ENCODE measurements around the gene ZNF24.
A peak's percentile ranks its signal among the peaks of the same experiment; 100 is the strongest.

ZNF24 gene

DNA sequence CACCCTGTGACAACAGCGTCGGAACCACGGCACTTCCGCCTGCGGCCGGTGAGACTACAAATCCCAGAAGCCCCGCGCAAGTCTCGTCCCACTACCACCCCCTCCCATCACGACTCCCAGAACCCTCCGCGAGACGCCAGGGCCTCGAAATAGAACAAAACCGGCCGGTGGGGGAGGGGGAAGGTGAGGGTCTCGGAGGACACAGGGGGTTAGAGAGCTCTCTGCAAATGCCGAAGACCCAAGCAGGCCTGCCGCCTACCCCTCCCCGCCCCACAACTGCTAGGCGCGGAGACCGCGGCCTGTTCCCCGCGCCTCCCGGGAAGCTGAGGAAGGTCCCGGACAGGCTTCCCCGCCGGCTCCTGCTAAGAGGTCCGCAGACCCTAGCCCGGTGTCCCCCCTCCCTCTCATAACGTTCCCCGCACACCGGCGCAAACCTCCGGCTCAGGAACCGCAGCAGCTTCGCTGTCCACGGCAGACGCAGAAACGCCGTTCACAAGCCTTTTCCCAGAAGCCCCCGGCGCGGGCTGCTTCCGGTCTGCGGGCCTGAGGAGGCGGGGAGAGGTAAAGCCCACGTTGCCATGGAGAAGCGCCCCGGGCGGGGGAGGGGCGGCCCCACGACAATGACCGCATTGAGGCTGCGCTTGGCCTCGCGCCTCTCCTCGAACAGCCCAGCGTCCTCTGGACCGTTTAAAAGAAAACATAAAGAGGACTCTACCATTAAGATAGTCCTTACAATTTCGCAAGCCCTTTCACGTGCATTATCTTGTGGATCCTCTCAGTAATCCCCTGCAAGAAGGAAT lies at the start of gene ZNF24:
Gene ZNF24 (minus strand): TSS at position 485 of the 800 bp plus-strand sequence. CDS start 3,770 bp downstream, outside the sequence.
- peak; percentile 89 for DNase-seq (ENCODE audit: low read depth)

GRCh38 chr18:35393716-35394115 lies 49.5 kb upstream of the ZNF24 start:
- DNase-seq (ENCODE audit: low read depth), result no peak

GRCh38 chr18:35392375-35392774 lies 48.2 kb upstream of the ZNF24 start:
- no peak for DNase-seq (ENCODE audit: low read depth)

- no peak for DNase-seq (ENCODE audit: low read depth)
Measured at GRCh38 chr18:35390951-35391700, 46.9 kb upstream of the ZNF24 start.

DNA sequence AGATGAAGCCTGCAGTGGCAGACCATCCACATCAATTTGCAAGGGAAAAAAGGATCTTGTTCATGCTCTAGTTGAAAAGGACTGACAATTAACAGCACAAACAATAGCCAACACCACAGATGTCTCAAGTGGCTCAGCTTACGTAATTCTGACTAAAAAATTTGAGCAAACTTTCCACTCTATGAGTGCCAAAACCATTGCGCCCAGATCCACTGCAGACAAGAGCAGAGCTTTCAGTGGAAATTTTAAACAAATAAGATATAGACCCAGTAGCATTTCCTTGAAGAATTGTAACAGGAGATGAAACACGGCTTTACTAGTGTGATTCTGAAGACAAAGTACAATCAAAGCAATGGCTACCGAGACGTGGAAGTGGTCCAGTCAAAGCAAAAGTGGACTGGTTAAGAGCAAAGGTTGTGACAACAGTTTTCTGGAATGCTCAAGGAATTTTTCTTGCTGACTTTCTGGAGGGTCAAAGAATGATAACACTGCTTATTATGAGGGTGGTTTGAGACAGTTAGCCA lies 44.9 kb upstream of the ZNF24 start:
- no peak for DNase-seq (ENCODE audit: low read depth)

- DNase-seq (ENCODE audit: low read depth), result no peak
Measured at GRCh38 chr18:35387152-35387571, 42.9 kb upstream of the ZNF24 start.

DNA sequence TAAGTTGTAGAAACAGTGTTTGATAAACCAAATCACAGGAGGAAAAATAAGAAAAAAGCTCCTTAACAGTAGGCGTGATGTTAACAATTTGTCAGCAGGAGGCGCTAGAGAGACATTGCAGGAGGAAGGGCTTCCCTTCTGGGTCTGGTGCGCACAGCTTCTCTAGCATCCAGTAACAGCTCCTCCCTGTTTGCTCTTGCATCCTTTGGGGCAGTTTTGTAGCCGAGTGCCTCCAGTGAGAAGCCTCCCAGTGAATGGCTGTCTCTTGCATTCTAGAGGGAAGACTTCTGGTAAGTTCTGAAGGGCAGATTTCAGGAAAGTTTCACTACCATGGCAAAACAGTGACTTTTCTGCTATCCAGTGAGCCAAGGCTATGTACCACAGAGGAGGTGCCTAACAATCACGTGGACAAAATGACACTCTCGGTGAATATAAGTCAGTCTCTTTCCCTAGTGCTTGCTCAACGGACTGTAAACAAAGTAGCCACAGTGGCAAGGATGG lies 42.4 kb upstream of the ZNF24 start:
- peak; percentile 24 for DNase-seq (ENCODE audit: low read depth)

DNA sequence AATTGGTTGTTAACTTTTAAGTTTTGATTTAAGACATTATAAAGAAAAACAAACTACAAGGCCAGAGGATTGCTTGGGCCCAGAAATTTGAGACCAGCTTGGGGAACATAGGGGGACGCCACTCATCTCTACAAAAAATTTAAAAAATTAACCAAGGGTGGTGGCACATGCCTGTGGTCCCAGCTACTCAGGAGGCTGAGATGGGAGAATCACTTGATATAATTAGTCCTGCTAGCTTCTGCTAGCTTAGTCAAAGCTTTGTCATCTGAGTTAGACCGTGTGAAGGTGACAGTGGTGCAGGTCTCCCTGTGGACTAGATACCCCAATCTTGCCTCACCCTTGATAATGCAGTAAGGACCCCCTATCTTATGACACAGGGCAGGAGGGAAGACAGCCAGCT lies 38.9 kb upstream of the ZNF24 start:
- no peak for DNase-seq (ENCODE audit: low read depth)

DNA sequence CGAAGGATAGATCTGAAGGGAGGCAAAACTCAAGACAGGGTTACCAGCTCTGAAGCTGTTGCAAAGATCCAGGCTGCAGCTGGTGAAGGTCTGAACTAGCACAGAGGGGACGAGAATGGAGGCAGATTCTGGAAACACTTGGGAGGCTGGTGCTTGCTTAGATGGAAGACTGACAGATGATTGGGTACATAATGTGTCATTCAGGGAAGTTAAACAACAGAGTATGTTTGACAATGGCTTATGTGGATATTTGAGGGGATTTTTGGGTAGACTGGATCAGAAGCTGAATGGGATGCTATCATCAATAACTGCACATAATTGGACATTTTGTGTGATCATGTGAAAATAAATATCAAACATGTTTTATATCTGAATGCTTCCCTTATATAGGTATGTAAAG lies 35.2 kb upstream of the ZNF24 start:
- DNase-seq (ENCODE audit: low read depth), result no peak

DNA sequence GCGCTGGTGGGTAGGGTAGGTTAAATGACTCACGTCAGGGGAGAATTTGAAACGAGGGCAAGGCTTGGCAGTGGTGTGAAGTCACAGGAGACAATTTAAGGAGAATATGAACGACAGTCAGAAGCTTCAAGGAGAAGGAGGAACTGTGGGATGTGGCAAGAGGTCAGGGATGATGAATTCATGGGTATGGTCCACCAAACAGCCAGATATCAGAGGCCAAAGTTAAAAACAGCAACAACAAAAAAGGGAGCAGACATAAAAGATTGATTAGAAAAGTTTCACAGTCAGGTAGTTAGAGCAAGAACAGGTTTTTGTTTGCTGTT lies 34.3 kb upstream of the ZNF24 start:
- DNase-seq (ENCODE audit: low read depth), result no peak

GRCh38 chr18:35377875-35378573 lies 33.8 kb upstream of the ZNF24 start:
- DNase-seq (ENCODE audit: low read depth), result no peak

DNA sequence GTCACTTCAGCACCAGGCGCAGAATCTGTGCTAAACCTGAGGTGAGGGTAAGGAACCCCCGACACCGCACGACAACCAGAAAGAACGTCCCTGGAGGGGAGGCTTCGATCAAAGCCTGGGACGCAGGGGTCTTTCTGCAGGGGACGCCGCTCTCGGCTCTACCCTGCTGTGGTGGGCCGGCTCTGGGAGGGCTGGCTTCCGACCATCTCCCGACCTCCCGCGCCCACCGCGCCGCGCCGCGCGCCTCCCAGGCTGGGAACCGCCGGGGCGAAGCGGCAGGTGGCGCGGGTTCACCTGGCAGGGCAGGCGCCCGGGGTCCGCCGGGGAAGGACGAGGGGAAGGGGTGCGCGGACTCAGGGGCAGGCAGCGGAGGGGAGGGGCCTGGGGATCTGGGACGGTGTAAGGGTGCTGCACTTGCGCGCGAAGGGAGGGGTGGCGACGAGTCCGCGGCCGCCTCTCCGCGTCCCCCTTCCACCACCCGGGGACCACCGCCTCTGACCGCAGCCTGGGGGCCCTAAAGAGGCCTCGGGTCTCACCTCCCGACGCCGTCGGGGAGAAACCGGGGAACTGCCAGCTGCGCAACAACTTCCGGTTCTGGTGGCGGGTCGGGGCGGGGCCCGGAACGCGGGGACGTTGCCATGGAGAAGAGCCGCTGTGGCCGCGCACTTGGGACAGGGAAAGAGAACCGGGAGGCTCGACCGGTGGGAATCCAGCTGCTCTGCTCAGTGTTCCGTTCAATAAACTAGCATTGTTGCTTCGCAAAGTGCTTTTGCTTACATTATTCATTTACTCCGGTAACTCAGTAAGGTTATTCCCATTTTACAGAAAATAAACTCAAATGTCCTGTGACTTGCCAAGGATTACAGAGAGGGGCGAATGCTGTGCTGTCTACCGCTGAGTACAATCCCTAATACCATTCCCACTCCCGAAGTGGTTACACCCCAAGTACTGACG lies 32.8 kb upstream of the ZNF24 start, which contains the start of gene ZNF396:
Gene ZNF396 (minus strand): TSS at position 596 of the 954 bp plus-strand sequence. CDS start 3,045 bp downstream, outside the sequence.
- peak; percentile 57 for DNase-seq (ENCODE audit: low read depth)

DNA sequence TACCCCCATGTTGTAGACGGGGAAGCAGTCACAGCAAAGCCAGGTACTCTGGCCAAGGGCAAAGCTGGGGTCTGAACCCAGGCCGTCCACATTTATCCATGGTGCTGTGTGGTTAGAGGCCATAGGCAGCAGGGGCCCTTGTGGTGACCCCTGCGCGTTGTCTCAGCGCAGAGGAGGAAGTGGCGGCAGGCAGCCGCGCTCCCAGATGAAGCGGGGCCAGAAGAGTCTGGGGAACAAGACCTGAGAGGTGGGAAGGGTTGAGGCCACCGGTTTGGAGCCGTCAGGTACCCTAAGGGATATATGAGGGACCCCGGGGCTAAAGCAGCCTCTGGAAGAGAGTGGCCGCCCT lies 32.1 kb upstream of the ZNF24 start:
- DNase-seq (ENCODE audit: low read depth), result no peak

DNA sequence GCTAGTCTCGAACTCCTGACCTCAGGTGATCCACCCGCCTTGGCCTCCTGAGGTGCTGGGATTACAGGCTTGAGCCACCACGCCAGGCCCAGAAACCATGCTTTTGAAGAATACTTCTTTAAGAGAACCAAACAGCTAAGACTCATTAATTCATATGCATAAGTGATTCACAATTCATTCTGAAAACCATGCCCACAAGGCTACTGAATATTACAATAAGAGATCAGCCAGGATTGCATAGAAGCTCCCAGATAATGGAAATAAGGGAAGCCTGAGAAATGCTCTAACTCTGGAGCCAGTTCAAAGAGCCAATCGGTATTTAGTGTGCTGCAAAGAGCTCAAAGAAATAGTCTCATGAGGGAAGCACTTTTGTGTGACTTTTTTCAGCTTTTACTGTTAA lies 30.5 kb upstream of the ZNF24 start:
- DNase-seq (ENCODE audit: low read depth), result no peak

DNA sequence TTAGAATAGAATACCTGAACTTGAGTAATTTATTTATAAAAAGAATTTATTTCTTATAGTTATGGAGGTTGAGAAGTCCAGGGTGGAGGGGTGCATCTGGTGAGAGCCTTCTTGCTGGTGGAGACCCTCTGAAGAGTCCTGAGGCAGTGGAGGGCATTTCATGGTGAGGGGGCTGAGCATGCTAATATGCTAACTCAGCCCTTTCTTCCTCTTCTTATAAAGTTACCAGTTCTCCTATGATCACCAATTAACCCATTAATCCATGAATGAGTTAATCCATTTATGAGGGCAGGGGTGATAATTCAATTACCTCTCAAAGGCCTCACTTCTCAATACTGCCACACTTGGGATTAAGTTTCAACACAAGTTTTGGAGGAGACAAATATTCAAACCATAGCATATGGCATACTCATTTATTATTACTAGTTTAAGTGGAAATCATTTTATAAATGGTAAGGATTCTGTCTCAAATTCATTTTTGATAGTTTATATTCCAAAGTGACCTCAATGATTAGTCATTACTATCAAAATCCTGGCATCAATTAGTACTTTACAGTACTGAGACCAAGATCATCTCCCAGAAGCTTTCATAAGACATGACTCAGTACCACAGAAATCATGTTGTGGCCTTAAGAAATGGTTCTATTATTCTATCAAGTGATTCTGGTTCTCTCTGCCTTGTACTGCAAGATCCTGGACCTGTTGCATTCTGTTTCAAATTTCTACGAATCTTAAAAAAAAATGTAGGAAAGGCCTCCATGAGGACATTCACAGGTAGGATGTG lies 27.4 kb upstream of the ZNF24 start:
- DNase-seq (ENCODE audit: low read depth), result no peak

GRCh38 chr18:35369126-35369525 lies 24.9 kb upstream of the ZNF24 start:
- DNase-seq (ENCODE audit: low read depth), result no peak

DNA sequence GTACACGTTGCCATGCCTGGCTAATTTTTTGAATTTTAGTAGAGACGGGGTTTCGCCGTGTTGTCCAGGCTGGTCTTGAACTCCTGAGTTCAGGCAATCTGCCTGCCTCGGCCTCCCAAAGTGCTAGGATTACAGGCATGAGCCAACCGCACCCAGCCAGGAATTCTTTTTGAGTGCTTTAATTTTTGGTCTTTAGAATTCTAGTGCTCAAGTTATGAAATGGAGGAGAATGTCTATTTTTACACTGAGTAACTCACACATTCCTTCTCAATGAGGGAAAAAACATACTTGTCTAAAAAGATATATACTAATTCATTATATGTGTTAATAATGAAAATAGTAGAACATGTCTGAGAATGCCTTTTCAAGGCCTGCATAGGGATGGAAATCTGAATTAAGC lies 24.4 kb upstream of the ZNF24 start:
- no peak for DNase-seq (ENCODE audit: low read depth)

GRCh38 chr18:35362531-35362930 lies 18.3 kb upstream of the ZNF24 start:
- no peak for DNase-seq (ENCODE audit: low read depth)

- DNase-seq (ENCODE audit: low read depth), result no peak
Measured at GRCh38 chr18:35361570-35362321, 17.5 kb upstream of the ZNF24 start.

GRCh38 chr18:35355140-35355618 lies 11.0 kb upstream of the ZNF24 start:
- peak; percentile 31 for DNase-seq (ENCODE audit: low read depth)

Measured in activated T-helper 9 cell treated with anti-CD3 and anti-CD28 coated beads, Interleukin-2, amount 50 U/mL, for 16 hours (primary cell).